Measurements from ENCODE around the gene LRP1B. TPM values are rescaled to one million over a fixed set of nuclear protein-coding genes. Genes with fewer than 3 reads are reported as not detected.

The LRP1B gene
- polyA plus RNA-seq, 1 of the 3 experiments (the other 2 are of a cell fraction): 0.28 TPM

- POLR2A ChIA-PET: no interaction called here
Measured at GRCh38 chr2:140998017-140998416, 1132.8 kb downstream of the LRP1B start.

GRCh38 chr2:140994856-140995255, 1136.0 kb downstream of the LRP1B start:
- Histone ChIP-seq H3F3A (replicated peaks; ENCODE audit: insufficient read depth) (peaks cover 5% of the 10 kb centered on the region), H3K4me1 (ENCODE audit: control insufficient read depth in 1 of 2, insufficient read depth in 2 of 2, low read depth in 1 of 2, low read length in 1 of 2) (peaks cover 0 to 11% of the 10 kb centered on the region in 2 experiments; a peak in 2 of 4 replicates), H3K79me2 (ENCODE audit: insufficient read depth) (no peaks in the 10 kb centered on the region), H3K9me3 (no peaks in the 10 kb centered on the region), H3K27ac (ENCODE audit: low read depth in 2 of 2, low read length in 1 of 2) (no peak overlapping the region), H4K20me1 (ENCODE audit: insufficient read depth) (no peaks in the 10 kb centered on the region), H3K4me2 (no peak overlapping the region), H3K4me3 (ENCODE audit: low read depth in 2 of 2, low read length in 1 of 2) (no peak overlapping the region), H3K36me3 (replicated peaks in 1 of 2; ENCODE audit: control insufficient read depth in 1 of 2, insufficient read depth in 2 of 2, low read length in 1 of 2) (no peaks in the 10 kb centered on the region), H3K9me2 (no peaks in the 10 kb centered on the region), H2AFZ (ENCODE audit: low read depth) (peak overlapping the region; percentile 58; the same call in 1 of the 2 replicates), H3K27me3 (ENCODE audit: insufficient read depth) (no peaks in the 10 kb centered on the region), H3K9ac (no peak overlapping the region)
- ChIA-PET CTCF (no interaction called here), POLR2A (no interaction called here)
- TF ChIP-seq RXRA (IDR thresholded peaks at IDR 0.05; ENCODE audit: borderline replicate concordance, low read depth) (no peak), USF1 (IDR thresholded peaks at IDR 0.05; ENCODE audit: borderline replicate concordance, low read depth) (no peak), SIN3A (IDR thresholded peaks at IDR 0.05; ENCODE audit: borderline replicate concordance, low read depth, low read length) (no peak)
- no peak for DNase-seq

More at GRCh38 chr2:140998017-140998416, 1132.8 kb downstream of the LRP1B start:
- H3K4me2 ChIP-seq: no peak overlapping the region
- no peaks in the 10 kb centered on the region for H3K36me3 ChIP-seq (replicated peaks in 1 of 2; ENCODE audit: control insufficient read depth in 1 of 2, insufficient read depth in 2 of 2, low read length in 1 of 2)
- no peak overlapping the region for H3K4me3 ChIP-seq (ENCODE audit: low read depth in 2 of 2, low read length in 1 of 2)
- H3K9me3 ChIP-seq: no peaks in the 10 kb centered on the region
- H3K4me1 ChIP-seq (ENCODE audit: control insufficient read depth in 1 of 2, insufficient read depth in 2 of 2, low read depth in 1 of 2, low read length in 1 of 2): peaks cover 0 to 5% of the 10 kb centered on the region in 2 experiments; a peak in 1 of 4 replicates
- no peaks in the 10 kb centered on the region for H3K79me2 ChIP-seq (ENCODE audit: insufficient read depth)
- no peaks in the 10 kb centered on the region for H4K20me1 ChIP-seq (ENCODE audit: insufficient read depth)
- peak overlapping the region; percentile 22; the same call in 1 of the 2 replicates for H2AFZ ChIP-seq (ENCODE audit: low read depth)
- CTCF ChIA-PET: no interaction called here
- peak overlapping the region in 1 of 2 experiments; percentile 51; a peak in 2 of 4 replicates for H3K27ac ChIP-seq (ENCODE audit: low read depth in 2 of 2, low read length in 1 of 2)
- H3K27me3 ChIP-seq (ENCODE audit: insufficient read depth): no peaks in the 10 kb centered on the region
- no peak overlapping the region for H3K9ac ChIP-seq
- peaks cover 5% of the 10 kb centered on the region for H3F3A ChIP-seq (replicated peaks; ENCODE audit: insufficient read depth)
- no peak for DNase-seq
- peak; percentile 31; the same call in 1 of the 2 replicates for TF ChIP-seq JUND (IDR thresholded peaks at IDR 0.05)
- TF ChIP-seq REST (IDR thresholded peaks at IDR 0.05; ENCODE audit: low read depth, low read length): no peak
- no peaks in the 10 kb centered on the region for H3K9me2 ChIP-seq

- Histone ChIP-seq H3K4me2 (no peak overlapping the region), H3K9ac (no peak overlapping the region), H3K9me2 (no peaks in the 10 kb centered on the region), H2AFZ (ENCODE audit: low read depth) (no peak overlapping the region), H3F3A (replicated peaks; ENCODE audit: insufficient read depth) (peaks cover 11% of the 10 kb centered on the region), H3K79me2 (ENCODE audit: insufficient read depth) (no peaks in the 10 kb centered on the region), H3K36me3 (replicated peaks in 1 of 2; ENCODE audit: control insufficient read depth in 1 of 2, insufficient read depth in 2 of 2, low read length in 1 of 2) (no peaks in the 10 kb centered on the region), H3K9me3 (no peaks in the 10 kb centered on the region), H3K4me1 (ENCODE audit: control insufficient read depth in 1 of 2, insufficient read depth in 2 of 2, low read depth in 1 of 2, low read length in 1 of 2) (peaks cover 0 to 16% of the 10 kb centered on the region in 2 experiments; a peak in 2 of 4 replicates), H4K20me1 (ENCODE audit: insufficient read depth) (no peaks in the 10 kb centered on the region), H3K4me3 (ENCODE audit: low read depth in 2 of 2, low read length in 1 of 2) (no peak overlapping the region), H3K27ac (ENCODE audit: low read depth in 2 of 2, low read length in 1 of 2) (no peak overlapping the region), H3K27me3 (ENCODE audit: insufficient read depth) (no peaks in the 10 kb centered on the region)
- 81% methylated on average over 1 of the region's 1 CpG for WGBS (ENCODE audit: low lambda C conversion rate)
- DNase-seq: no peak
- ChIA-PET POLR2A (no interaction called here), CTCF (interaction anchor here (0.6 kb wide), 1 partner anchor 19 kb away, joined by 3 read pairs; no protein-coding TSS in a partner anchor)
- TF ChIP-seq CTCF (IDR thresholded peaks at IDR 0.05): no peak
- TF ChIP-seq EZH2phosphoT487 (IDR thresholded peaks at IDR 0.05; ENCODE audit: borderline replicate concordance, low read depth): no peak
- no peak for TF ChIP-seq FOXJ3 (CRISPR knock-in tag; IDR thresholded peaks at IDR 0.05)
- no peak for TF ChIP-seq GATA2 (CRISPR knock-in tag; IDR thresholded peaks at IDR 0.05)
- TF ChIP-seq NFIC (IDR thresholded peaks at IDR 0.05; ENCODE audit: borderline replicate concordance): no peak
- no peak for TF ChIP-seq EP300 (IDR thresholded peaks at IDR 0.05; ENCODE audit: borderline replicate concordance in 1 of 2, low read depth in 1 of 2, low read length in 1 of 2)
- TF ChIP-seq MAX (IDR thresholded peaks at IDR 0.05; ENCODE audit: low read depth): no peak
- no peak for TF ChIP-seq TEAD4 (IDR thresholded peaks at IDR 0.05; ENCODE audit: borderline replicate concordance, insufficient read depth)
Measured at GRCh38 chr2:140990416-140990815, 1140.4 kb downstream of the LRP1B start.
